Type B pancreatic cell (in vitro differentiated cells): ENCODE results near the gene LRRFIP1. TPM values are rescaled to one million over a fixed set of nuclear protein-coding genes. Genes with fewer than 3 reads are reported as not detected.

Source experiments
- DNase-seq: peaks from one replicate; pipeline ENCODE4 v3.0.0; 2021; ENCODE audit warnings: mixed read lengths; ENCODE audit not compliant: unreplicated experiment; ENCODE audit errors: extremely low spot score
- H3K27ac Mint-ChIP-seq: 2 replicates; pipeline ENCODE4 v1.8.0; 2021; ENCODE audit warnings: mild to moderate bottlenecking, mixed read lengths
- H3K27me3 Mint-ChIP-seq: 2 replicates; pipeline ENCODE4 v1.8.0; 2021; ENCODE audit warnings: mixed read lengths
- H3K36me3 Mint-ChIP-seq: 2 replicates; pipeline ENCODE4 v1.8.0; 2021; ENCODE audit warnings: mixed read lengths
- H3K4me1 Mint-ChIP-seq: one replicate; pipeline ENCODE4 v1.8.0; 2021; ENCODE audit warnings: mixed read lengths; ENCODE audit not compliant: unreplicated experiment
- H3K4me3 Mint-ChIP-seq: 2 replicates; pipeline ENCODE4 v1.8.0; 2021; ENCODE audit warnings: mild to moderate bottlenecking, mixed read lengths
- H3K9me3 Mint-ChIP-seq: 2 replicates; pipeline ENCODE4 v1.8.0; 2021; ENCODE audit warnings: mixed read lengths
- CTCF ChIP-seq: fragments of 200-600 bp; sonication (generic); conservative IDR thresholded peaks from 2 replicates; pipeline ENCODE4 v1.5.0; 2021; ENCODE audit warnings: antibody characterized with exemption, mild to moderate bottlenecking
- total RNA-seq: library from RNA; stranded (reverse); gene quantifications from 2 replicates; pipeline ENCODE4 v1.2.1, GENCODE V29; 2021; ENCODE audit warnings: low replicate concordance

The LRRFIP1 gene
- total RNA-seq, 1 donor from 2014 or later: 53.8 TPM

- Mint-ChIP-seq H3K27me3 (no peaks in the 10 kb centered on the region), H3K36me3 (peaks cover 8% of the 10 kb centered on the region), H3K4me1 (peaks cover 46% of the 10 kb centered on the region), H3K4me3 (peak overlapping the region; percentile 24), H3K9me3 (no peaks in the 10 kb centered on the region), H3K27ac (peak overlapping the region; percentile 75)
- no peak for TF ChIP-seq CTCF
- DNase-seq: no peak
Observed at GRCh38 chr2:237742191-237742590, 114.8 kb downstream of the LRRFIP1 start.

GRCh38 chr2:237742614-237743013 is 115.2 kb downstream of the LRRFIP1 start:
- Mint-ChIP-seq H3K4me3 (peak overlapping the region; percentile 24), H3K9me3 (no peaks in the 10 kb centered on the region), H3K27me3 (no peaks in the 10 kb centered on the region), H3K4me1 (peaks cover 46% of the 10 kb centered on the region), H3K27ac (peak overlapping the region; percentile 75), H3K36me3 (peaks cover 8% of the 10 kb centered on the region)
- no peak for DNase-seq
- TF ChIP-seq CTCF: no peak

GRCh38 chr2:237743024-237743423 is 115.6 kb downstream of the LRRFIP1 start:
- peak overlapping the region; percentile 75 for H3K27ac Mint-ChIP-seq
- H3K4me3 Mint-ChIP-seq: no peak overlapping the region
- no peak for DNase-seq
- peaks cover 46% of the 10 kb centered on the region for H3K4me1 Mint-ChIP-seq
- H3K9me3 Mint-ChIP-seq: no peaks in the 10 kb centered on the region
- TF ChIP-seq CTCF: no peak
- peaks cover 8% of the 10 kb centered on the region for H3K36me3 Mint-ChIP-seq
- no peaks in the 10 kb centered on the region for H3K27me3 Mint-ChIP-seq

- DNase-seq: no peak
- peak overlapping the region; percentile 75 for H3K27ac Mint-ChIP-seq
- no peaks in the 10 kb centered on the region for H3K9me3 Mint-ChIP-seq
- peaks cover 46% of the 10 kb centered on the region for H3K4me1 Mint-ChIP-seq
- no peaks in the 10 kb centered on the region for H3K27me3 Mint-ChIP-seq
- H3K36me3 Mint-ChIP-seq: peaks cover 10% of the 10 kb centered on the region
- peak overlapping the region; percentile 46 for H3K4me3 Mint-ChIP-seq
- TF ChIP-seq CTCF: peak; percentile 57
Observed at GRCh38 chr2:237743561-237744269, 116.3 kb downstream of the LRRFIP1 start.

GRCh38 chr2:237744270-237744612 is 116.9 kb downstream of the LRRFIP1 start:
- H3K36me3 Mint-ChIP-seq: peaks cover 12% of the 10 kb centered on the region
- H3K9me3 Mint-ChIP-seq: no peaks in the 10 kb centered on the region
- no peak overlapping the region for H3K4me3 Mint-ChIP-seq
- H3K4me1 Mint-ChIP-seq: peaks cover 41% of the 10 kb centered on the region
- no peaks in the 10 kb centered on the region for H3K27me3 Mint-ChIP-seq
- no peak overlapping the region for H3K27ac Mint-ChIP-seq
- no peak for TF ChIP-seq CTCF
- DNase-seq: no peak
